ENCODE measurements around the gene CHN2. TPM values are rescaled to one million over a fixed set of nuclear protein-coding genes. Genes with fewer than 3 reads are reported as not detected.

CHN2 gene
- total RNA-seq, 1 experiment from 2014 or later: 18.8 TPM

- Histone ChIP-seq H3K27me3 (replicated peaks; ENCODE audit: control insufficient read depth, insufficient read depth, low read length) (no peaks in the 10 kb centered on the region), H3K4me3 (ENCODE audit: low read depth, low read length) (no peak overlapping the region), H3K36me3 (ENCODE audit: control insufficient read depth, insufficient read depth, low read length) (no peaks in the 10 kb centered on the region), H3K4me1 (peaks cover 14% of the 10 kb centered on the region), H3K9me3 (no peaks in the 10 kb centered on the region)
- Mint-ChIP-seq H3K27ac (ENCODE audit: unreplicated experiment) (no peak overlapping the region), H3K9me3 (ENCODE audit: unreplicated experiment) (no peaks in the 10 kb centered on the region), H3K4me3 (ENCODE audit: unreplicated experiment) (no peak overlapping the region), H3K36me3 (ENCODE audit: insufficient read depth, unreplicated experiment) (no peaks in the 10 kb centered on the region), H3K4me1 (ENCODE audit: low read depth, unreplicated experiment) (no peaks in the 10 kb centered on the region), H3K27me3 (ENCODE audit: insufficient read depth, unreplicated experiment) (no peaks in the 10 kb centered on the region)
- DNase-seq: no peak
- intact Hi-C loops (cut with micrococcal nuclease; ENCODE audit: unreplicated experiment): no loop called here
- TF ChIP-seq CTCF (IDR thresholded peaks at IDR 0.05; ENCODE audit: insufficient read depth in 1 of 2, low read depth in 1 of 2, low read length in 1 of 2, severe bottlenecking in 1 of 2, unreplicated experiment in 1 of 2): no peak
- BruUV-seq (replicated peaks): no TSS peak
- ChIA-PET CTCF (no interaction called here), POLR2A (no interaction called here)
These were observed 270.2 kb downstream of the CHN2 start for GRCh38 chr7:29464753-29465152.

GRCh38 chr7:29467193-29467926 is 272.8 kb downstream of the CHN2 start:
- no TSS peak for BruUV-seq (replicated peaks)
- H3K4me1 ChIP-seq: peaks cover 40% of the 10 kb centered on the region
- CTCF ChIA-PET: no interaction called here
- H3K36me3 Mint-ChIP-seq (ENCODE audit: insufficient read depth, unreplicated experiment): no peaks in the 10 kb centered on the region
- no peak for DNase-seq
- no peak overlapping the region for H3K27ac Mint-ChIP-seq (ENCODE audit: unreplicated experiment)
- H3K9me3 Mint-ChIP-seq (ENCODE audit: unreplicated experiment): no peaks in the 10 kb centered on the region
- no peak for TF ChIP-seq CTCF (IDR thresholded peaks at IDR 0.05; ENCODE audit: insufficient read depth in 1 of 2, low read depth in 1 of 2, low read length in 1 of 2, severe bottlenecking in 1 of 2, unreplicated experiment in 1 of 2)
- peaks cover 20% of the 10 kb centered on the region for H3K4me1 Mint-ChIP-seq (ENCODE audit: low read depth, unreplicated experiment)
- intact Hi-C loops (cut with micrococcal nuclease; ENCODE audit: unreplicated experiment): no loop called here
- H3K9me3 ChIP-seq: no peaks in the 10 kb centered on the region
- no peak overlapping the region for H3K4me3 Mint-ChIP-seq (ENCODE audit: unreplicated experiment)
- POLR2A ChIA-PET: no interaction called here
- no peaks in the 10 kb centered on the region for H3K36me3 ChIP-seq (ENCODE audit: control insufficient read depth, insufficient read depth, low read length)
- no peak overlapping the region for H3K4me3 ChIP-seq (ENCODE audit: low read depth, low read length)
- no peaks in the 10 kb centered on the region for H3K27me3 ChIP-seq (replicated peaks; ENCODE audit: control insufficient read depth, insufficient read depth, low read length)
- H3K27me3 Mint-ChIP-seq (ENCODE audit: insufficient read depth, unreplicated experiment): no peaks in the 10 kb centered on the region

GRCh38 chr7:29468196-29468595 is 273.6 kb downstream of the CHN2 start:
- no peaks in the 10 kb centered on the region for H3K36me3 Mint-ChIP-seq (ENCODE audit: insufficient read depth, unreplicated experiment)
- TF ChIP-seq CTCF (IDR thresholded peaks at IDR 0.05; ENCODE audit: insufficient read depth in 1 of 2, low read depth in 1 of 2, low read length in 1 of 2, severe bottlenecking in 1 of 2, unreplicated experiment in 1 of 2): no peak
- H3K4me1 Mint-ChIP-seq (ENCODE audit: low read depth, unreplicated experiment): peaks cover 28% of the 10 kb centered on the region
- no peaks in the 10 kb centered on the region for H3K9me3 Mint-ChIP-seq (ENCODE audit: unreplicated experiment)
- ChIA-PET CTCF (interaction anchor here (0.8 kb wide), 1 partner anchor 121 kb away, joined by 3 read pairs; no protein-coding TSS in a partner anchor), POLR2A (no interaction called here)
- Histone ChIP-seq H3K36me3 (ENCODE audit: control insufficient read depth, insufficient read depth, low read length) (no peaks in the 10 kb centered on the region), H3K4me1 (peaks cover 39% of the 10 kb centered on the region), H3K9me3 (no peaks in the 10 kb centered on the region), H3K4me3 (ENCODE audit: low read depth, low read length) (no peak overlapping the region), H3K27me3 (replicated peaks; ENCODE audit: control insufficient read depth, insufficient read depth, low read length) (no peaks in the 10 kb centered on the region)
- no TSS peak for BruUV-seq (replicated peaks)
- no peak overlapping the region for H3K27ac Mint-ChIP-seq (ENCODE audit: unreplicated experiment)
- H3K4me3 Mint-ChIP-seq (ENCODE audit: unreplicated experiment): no peak overlapping the region
- intact Hi-C loops (cut with micrococcal nuclease; ENCODE audit: unreplicated experiment): no loop called here
- no peaks in the 10 kb centered on the region for H3K27me3 Mint-ChIP-seq (ENCODE audit: insufficient read depth, unreplicated experiment)
- no peak for DNase-seq

Measured in Caco-2 (cell line).